K562 (cell line): ENCODE results near the gene RETN. TPM values are rescaled to one million over a fixed set of nuclear protein-coding genes. Genes with fewer than 3 reads are reported as not detected.
A peak's percentile ranks its signal among the peaks of the same experiment; 100 is the strongest.

Experiments used
- CSDE1 ChIP-seq, 2 experiments: fragments of 450-650 bp; IDR thresholded peaks; 2 replicates each; pipeline ENCODE4 v1.6.1; 2016; ENCODE audit warnings: mild to moderate bottlenecking in 1 of 2
- PHB2 ChIP-seq: fragments of 450-650 bp; IDR thresholded peaks from 2 replicates; pipeline ENCODE4 v1.6.1; 2017; ENCODE audit warnings: low read depth
- POLR2AphosphoS2 ChIP-seq: IDR thresholded peaks from 2 replicates; pipeline ENCODE4 v1.6.1; 2012; ENCODE audit warnings: low read length, improper control_type of control experiment
- POLR2G ChIP-seq: fragments of 200-400 bp; formaldehyde crosslinking; IDR thresholded peaks from 2 replicates; pipeline ENCODE4 v1.6.1; 2017; ENCODE audit warnings: low read depth, mild to moderate bottlenecking, antibody characterized with exemption, low read length, moderate library complexity
- POLR2H ChIP-seq: IDR thresholded peaks from 2 replicates; pipeline ENCODE4 v1.6.1; 2016; ENCODE audit warnings: missing genetic modification characterization, low read depth, mild to moderate bottlenecking, control low read depth, missing compliant biosample characterization, moderate library complexity
- PREB ChIP-seq: sonication (generic); formaldehyde crosslinking; IDR thresholded peaks from 2 replicates; pipeline ENCODE4 v1.8.1; 2023; ENCODE audit warnings: mild to moderate bottlenecking, missing genetic modification reagents
- RNF2 ChIP-seq: sonication (generic); IDR thresholded peaks from 2 replicates; pipeline ENCODE4 v1.6.1; 2016
- SRF ChIP-seq, 2 experiments: fragments of 250-450, 450-650 bp in 1 of 2; sonication (Bioruptor Pico) in 1 of 2; sonication (generic) in 1 of 2; formaldehyde crosslinking; IDR thresholded peaks; 2 replicates each; pipeline versions ENCODE4 v1.5.0 to v1.5.1; 2020 to 2022; ENCODE audit warnings: mild to moderate bottlenecking in 1 of 2, missing genetic modification reagents in 1 of 2
- STAT6 ChIP-seq: sonication (generic); formaldehyde crosslinking; IDR thresholded peaks from 2 replicates; pipeline ENCODE4 v1.8.1; 2023; ENCODE audit warnings: mild to moderate bottlenecking, missing genetic modification reagents
- TCF7 ChIP-seq: sonication (generic); IDR thresholded peaks from 2 replicates; pipeline ENCODE4 v1.6.1; 2016; ENCODE audit warnings: antibody characterized with exemption, borderline replicate concordance
- ZBTB7A ChIP-seq: IDR thresholded peaks from 2 replicates; pipeline ENCODE4 v1.6.1; 2011; ENCODE audit warnings: low read depth, mild to moderate bottlenecking, low read length, moderate library complexity, borderline replicate concordance; ENCODE audit not compliant: control insufficient read depth
- ZFX ChIP-seq: sonication (generic); formaldehyde crosslinking; IDR thresholded peaks from 2 replicates; pipeline ENCODE4 v1.8.0; 2022; ENCODE audit warnings: mild to moderate bottlenecking, missing genetic modification reagents, moderate library complexity
- ZNF212 ChIP-seq: fragments of 450-650 bp; formaldehyde crosslinking; IDR thresholded peaks from 2 replicates; pipeline ENCODE4 v1.4.0; 2020; ENCODE audit warnings: mild to moderate bottlenecking
- ZNF407 ChIP-seq: fragments of 450-650 bp; IDR thresholded peaks from 2 replicates; pipeline ENCODE4 v1.6.1; 2016; ENCODE audit warnings: low read depth
- ZNF444 ChIP-seq: fragments of 250-450 bp; sonication (Bioruptor Pico); IDR thresholded peaks from 2 replicates; pipeline ENCODE4 v1.4.0; 2020; ENCODE audit warnings: mild to moderate bottlenecking, moderate library complexity
- polyA plus RNA-seq, 8 experiments: library from polyadenylated mRNA; depleted of rRNA in 4 of 8; stranded (reverse) in 5 of 8; unstranded in 3 of 8; fragments of >200 nt; fragmentation: Nextera tagmentation in 2 of 8; fragmentation: Illumina TruSeq in 1 of 8; extraction: Ambion mirVana in 2 of 8; extraction: Trizol in 1 of 8; gene quantifications; 2 replicates each; pipeline versions ENCODE4 v1.2.1 to v1.2.3, GENCODE V29; 2011 to 2014; ENCODE audit warnings: inconsistent platforms in 1 of 8, missing spikeins in 1 of 8
- total RNA-seq, 7 experiments: library from RNA; depleted of rRNA in 6 of 7; stranded (reverse); fragments of >200 nt in 6 of 7; fragmentation: Illumina TruSeq in 2 of 7; extraction: Trizol in 2 of 7; gene quantifications; 2 replicates each; pipeline versions ENCODE4 v1.2.1 to v1.2.3, GENCODE V29; 2011 to 2021; ENCODE audit warnings: low replicate concordance in 1 of 7

RETN gene
- total and polyA plus RNA-seq, 9 of the 15 experiments (the other 6 are each of a cell fraction or from before 2014, with no cell fraction given): not detected

GRCh38 chr19:7636691-7637373, 32.0 kb upstream of the RETN start, which contains the start of gene STXBP2 (continued):
- TF ChIP-seq TCF7: no peak
- peak; percentile 47; the same call in 1 of the 2 replicates for TF ChIP-seq ZBTB7A
- TF ChIP-seq POLR2H (tag): peak; percentile 52; the same call in 1 of the 2 replicates
- no peak for TF ChIP-seq POLR2AphosphoS2
- TF ChIP-seq STAT6 (CRISPR knock-in tag): no peak
- peak; percentile 86 for TF ChIP-seq POLR2G
- peak; percentile 17; the same call in 1 of the 2 replicates for TF ChIP-seq ZFX (CRISPR knock-in tag)
- TF ChIP-seq ZNF212: no peak
- TF ChIP-seq PREB: no peak
- no peak for TF ChIP-seq SRF (CRISPR knock-in tag; IDR thresholded peaks at IDR 0.05)
- TF ChIP-seq RNF2: peak; percentile 34; the same call in 1 of the 2 replicates
- TF ChIP-seq PHB2: no peak
- no peak for TF ChIP-seq CSDE1 (IDR thresholded peaks at IDR 0.05)
- TF ChIP-seq ZNF444 (CRISPR knock-in tag): no peak
- TF ChIP-seq ZNF407: no peak
